Omental fat pad (tissue), 4 donors: ENCODE data around the gene CLPTM1. TPM values are rescaled to one million over a fixed set of nuclear protein-coding genes. Genes with fewer than 3 reads are reported as not detected.

Experiments
- ATAC-seq: fragments of 150-250 bp; one replicate; pipeline ENCODE4 v1.9.1; 2016; ENCODE audit warnings: mild to moderate bottlenecking, moderate library complexity; ENCODE audit not compliant: low FRiP score
- DNase-seq: peaks from one replicate; pipeline ENCODE4 v3.0.0-alpha.2; 2019; ENCODE audit warnings: low spot score
- total RNA-seq, 4 donors: library from RNA; depleted of rRNA; stranded (reverse); fragments of >200 nt; gene quantifications; one replicate each; pipeline ENCODE4 v1.1.0, GENCODE V29; 2016
- TF ChIP-seq, protein P1 (sequence below), 3 donors: fragments of 450-650 bp; IDR thresholded peaks; one replicate each; pipeline ENCODE4 v1.5.1; 2016 to 2017; ENCODE audit warnings: antibody characterized with exemption in 3 of 3, mild to moderate bottlenecking in 3 of 3, moderate library complexity in 2 of 3

CLPTM1 gene
- total RNA-seq, 4 donors from 2014 or later, result 58.8 to 77.5 (median 70.2) TPM

DNA sequence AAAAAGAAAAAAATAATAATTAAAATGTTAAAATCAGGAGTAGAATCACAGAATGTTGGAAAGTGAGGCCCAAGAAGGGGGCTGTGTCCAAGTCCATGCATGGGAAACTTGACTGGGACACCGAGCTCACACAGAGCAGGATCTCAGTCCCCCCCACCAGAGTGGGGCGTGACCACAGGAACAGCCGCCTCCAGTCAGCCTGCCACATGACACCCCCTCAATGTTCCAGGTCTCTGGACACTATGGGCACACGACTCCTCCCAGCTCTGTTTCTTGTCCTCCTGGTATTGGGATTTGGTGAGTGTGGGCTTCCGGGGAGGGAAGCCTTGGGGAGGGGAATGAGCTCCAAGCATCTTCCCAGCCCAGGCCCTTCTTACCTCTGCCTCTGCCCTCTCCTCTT lies 6.9 kb upstream of the CLPTM1 start:
- ATAC-seq, result no peak
- TF ChIP-seq, protein P1, sequence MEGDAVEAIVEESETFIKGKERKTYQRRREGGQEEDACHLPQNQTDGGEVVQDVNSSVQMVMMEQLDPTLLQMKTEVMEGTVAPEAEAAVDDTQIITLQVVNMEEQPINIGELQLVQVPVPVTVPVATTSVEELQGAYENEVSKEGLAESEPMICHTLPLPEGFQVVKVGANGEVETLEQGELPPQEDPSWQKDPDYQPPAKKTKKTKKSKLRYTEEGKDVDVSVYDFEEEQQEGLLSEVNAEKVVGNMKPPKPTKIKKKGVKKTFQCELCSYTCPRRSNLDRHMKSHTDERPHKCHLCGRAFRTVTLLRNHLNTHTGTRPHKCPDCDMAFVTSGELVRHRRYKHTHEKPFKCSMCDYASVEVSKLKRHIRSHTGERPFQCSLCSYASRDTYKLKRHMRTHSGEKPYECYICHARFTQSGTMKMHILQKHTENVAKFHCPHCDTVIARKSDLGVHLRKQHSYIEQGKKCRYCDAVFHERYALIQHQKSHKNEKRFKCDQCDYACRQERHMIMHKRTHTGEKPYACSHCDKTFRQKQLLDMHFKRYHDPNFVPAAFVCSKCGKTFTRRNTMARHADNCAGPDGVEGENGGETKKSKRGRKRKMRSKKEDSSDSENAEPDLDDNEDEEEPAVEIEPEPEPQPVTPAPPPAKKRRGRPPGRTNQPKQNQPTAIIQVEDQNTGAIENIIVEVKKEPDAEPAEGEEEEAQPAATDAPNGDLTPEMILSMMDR (IDR thresholded peaks at IDR 0.05), result no peak
- no peak for DNase-seq

DNA sequence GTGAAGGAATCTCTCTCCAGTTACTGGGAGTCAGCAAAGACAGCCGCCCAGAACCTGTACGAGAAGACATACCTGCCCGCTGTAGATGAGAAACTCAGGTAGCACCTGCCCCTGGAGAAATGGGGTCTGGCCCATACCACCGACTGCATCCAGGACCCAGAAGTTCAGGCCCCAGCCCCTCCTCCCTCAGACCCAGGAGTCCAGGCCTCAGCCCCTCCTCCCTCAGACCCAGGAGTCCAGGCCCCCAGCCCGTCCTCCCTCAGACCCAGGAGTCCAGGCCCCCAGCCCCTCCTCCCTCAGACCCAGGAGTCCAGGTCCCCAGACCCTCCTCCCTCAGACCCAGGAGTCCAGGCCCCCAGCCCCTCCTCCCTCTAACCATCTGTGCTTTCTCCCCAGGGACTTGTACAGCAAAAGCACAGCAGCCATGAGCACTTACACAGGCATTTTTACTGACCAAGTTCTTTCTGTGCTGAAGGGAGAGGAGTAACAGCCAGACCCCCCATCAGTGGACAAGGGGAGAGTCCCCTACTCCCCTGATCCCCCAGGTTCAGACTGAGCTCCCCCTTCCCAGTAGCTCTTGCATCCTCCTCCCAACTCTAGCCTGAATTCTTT lies 6.3 kb upstream of the CLPTM1 start:
- TF ChIP-seq, protein P1 (IDR thresholded peaks at IDR 0.05), result no peak
- DNase-seq, result no peak
- no peak for ATAC-seq

DNA sequence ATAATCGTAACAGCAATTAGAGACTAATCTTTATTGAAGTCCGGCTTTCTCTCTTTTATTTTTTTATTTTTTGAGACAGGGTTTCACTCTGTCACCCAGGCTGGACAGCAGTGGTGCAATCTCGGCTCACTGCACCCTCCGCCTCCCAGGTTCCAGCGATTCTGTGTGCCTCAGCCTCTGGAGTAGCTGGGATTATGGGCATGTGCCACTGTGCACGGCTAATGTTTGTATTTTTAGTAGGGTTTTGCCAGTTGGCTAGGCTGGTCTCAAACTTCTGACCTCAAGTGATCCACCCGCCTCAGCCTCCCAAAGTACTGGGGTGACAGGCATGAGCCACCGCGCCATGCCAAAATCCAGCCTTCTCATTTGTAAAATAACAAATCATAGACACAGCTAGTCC lies 5.6 kb upstream of the CLPTM1 start:
- DNase-seq, result no peak
- TF ChIP-seq, protein P1 (IDR thresholded peaks at IDR 0.05), result no peak
- no peak for ATAC-seq

DNA sequence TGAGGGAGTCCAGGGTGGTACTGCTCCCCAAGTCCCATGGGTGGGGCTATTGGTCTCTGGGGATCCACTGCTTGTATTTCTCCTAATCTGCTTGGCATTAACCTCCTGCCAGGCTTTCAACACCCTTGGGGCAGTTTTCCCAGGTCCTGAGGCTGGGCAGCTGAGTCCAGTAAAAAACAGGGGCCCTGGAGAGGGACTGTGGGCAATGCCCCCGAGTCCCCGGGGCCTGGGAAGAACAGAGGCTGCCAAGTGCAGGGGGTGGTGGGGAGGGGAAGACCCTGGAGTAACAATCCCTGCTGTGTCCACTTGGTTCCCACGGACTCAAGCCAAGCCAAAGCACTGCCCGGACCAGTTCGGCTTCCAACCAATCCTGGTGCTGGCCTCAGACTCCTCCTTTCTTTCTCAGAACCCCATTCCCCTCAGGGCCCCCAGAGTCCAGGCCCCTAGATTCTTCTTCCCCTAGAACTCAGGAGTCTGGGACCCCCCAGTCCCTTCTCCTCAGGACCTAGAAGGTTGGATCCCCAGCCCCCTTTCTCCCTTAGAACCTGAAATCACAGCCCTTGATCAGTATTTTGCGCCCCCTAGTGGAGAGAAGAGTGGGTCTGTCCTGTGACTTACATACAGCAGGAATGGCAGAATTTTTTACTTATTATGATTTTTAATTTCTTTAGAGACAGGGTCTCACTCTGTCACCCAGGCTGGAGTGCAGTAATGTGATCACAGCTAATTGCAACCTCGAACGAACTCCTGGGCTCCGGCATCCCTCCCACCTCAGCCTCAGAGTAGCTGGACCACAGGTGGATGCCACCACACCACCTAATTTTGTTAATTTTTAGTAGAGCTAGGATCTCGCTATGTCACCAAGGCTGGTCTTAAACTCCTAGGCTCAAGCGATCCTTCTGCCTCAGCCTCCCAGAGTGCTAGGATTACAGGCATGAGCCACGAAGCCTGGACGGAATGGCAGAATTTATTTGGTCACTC lies 3.7 kb upstream of the CLPTM1 start:
- DNase-seq (peak; percentile 56), ATAC-seq (no peak)
- TF ChIP-seq, protein P1 (IDR thresholded peaks at IDR 0.05), result peak in 2 of 3 donors; percentile 64 to 84

DNA sequence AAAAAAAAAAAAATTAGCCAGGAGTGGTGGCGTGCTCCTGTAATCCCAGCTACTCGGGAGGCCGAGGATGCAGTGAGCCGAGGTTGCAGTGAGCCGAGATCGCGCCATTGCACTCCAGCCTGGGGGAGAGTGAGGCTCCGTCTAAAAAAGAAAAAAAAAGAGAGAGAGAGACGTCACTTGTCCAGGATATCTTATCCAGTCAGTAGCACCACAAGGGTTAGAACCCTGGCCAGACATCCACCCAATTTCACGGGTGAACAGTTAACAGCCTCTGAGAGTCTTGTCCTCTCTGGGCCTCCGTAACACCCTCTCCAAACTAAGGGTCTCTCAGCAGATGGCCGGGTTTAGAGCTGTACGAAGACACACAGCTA lies 917 bp upstream of the CLPTM1 start:
- ATAC-seq (peak; percentile 10), DNase-seq (no peak)
- TF ChIP-seq, protein P1 (IDR thresholded peaks at IDR 0.05), result no peak

DNA sequence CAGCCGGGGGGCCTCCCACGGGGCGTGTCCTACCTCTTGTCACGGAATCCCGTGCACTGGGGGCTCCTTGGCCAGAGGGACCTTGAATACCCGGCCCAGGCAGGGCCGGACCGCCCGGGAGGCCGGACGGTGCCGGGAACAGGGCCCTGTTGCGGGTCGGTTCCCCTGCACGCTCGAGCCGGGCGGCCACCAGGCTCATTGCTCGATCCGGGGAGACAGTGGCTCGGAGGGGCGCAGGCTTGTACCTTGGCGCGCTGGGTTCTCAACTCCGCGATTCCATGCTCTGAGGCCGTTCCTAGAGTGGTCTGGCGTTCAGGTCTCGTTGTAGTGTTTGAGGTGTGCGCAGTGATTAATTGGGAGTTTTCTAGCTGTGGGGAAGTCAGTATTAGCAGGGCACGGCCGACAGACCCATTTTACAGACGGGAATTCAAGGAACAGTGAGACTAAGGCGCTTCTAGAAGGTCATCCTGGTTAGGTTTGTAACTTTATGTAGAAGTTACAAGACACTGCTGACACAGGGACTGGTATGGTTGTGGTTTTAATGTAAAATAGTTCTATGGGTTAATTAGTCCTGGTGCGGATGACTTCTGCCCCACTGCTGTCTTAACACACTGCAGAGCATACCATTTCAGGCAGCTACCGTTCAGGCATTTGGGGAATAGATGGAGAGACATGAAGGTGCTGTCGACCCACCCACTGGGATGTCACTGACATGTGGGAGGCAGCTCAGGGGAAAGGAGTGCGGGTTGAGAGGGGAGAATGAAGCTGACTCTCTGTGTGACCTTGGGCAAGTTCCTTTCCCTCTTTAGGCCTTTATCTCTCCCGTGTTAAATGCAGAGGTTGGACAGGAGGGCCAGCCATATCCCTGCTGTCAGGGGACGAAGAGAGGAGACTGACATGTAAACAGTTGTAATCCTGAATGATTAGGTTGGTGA lies 592 bp downstream of the CLPTM1 start:
- DNase-seq (no peak), ATAC-seq (peak; percentile 3)
- TF ChIP-seq, protein P1 (IDR thresholded peaks at IDR 0.05), result no peak
